GM12875 (cell line): ENCODE results near the gene TRPV6.
A peak's percentile ranks its signal among the peaks of the same experiment; 100 is the strongest.

Experiments
- H3K4me3 ChIP-seq: one replicate; pipeline ENCODE4 v1.5.1; 2011; ENCODE audit warnings: low read depth, low read length, control low read depth
- TF ChIP-seq, protein P1 (sequence below): IDR thresholded peaks from 2 replicates; pipeline ENCODE4 v1.5.1; 2011; ENCODE audit warnings: low read depth, mild to moderate bottlenecking, control low read depth, inconsistent platforms, low read length, moderate library complexity, borderline replicate concordance; ENCODE audit not compliant: insufficient read depth

The TRPV6 gene

DNA sequence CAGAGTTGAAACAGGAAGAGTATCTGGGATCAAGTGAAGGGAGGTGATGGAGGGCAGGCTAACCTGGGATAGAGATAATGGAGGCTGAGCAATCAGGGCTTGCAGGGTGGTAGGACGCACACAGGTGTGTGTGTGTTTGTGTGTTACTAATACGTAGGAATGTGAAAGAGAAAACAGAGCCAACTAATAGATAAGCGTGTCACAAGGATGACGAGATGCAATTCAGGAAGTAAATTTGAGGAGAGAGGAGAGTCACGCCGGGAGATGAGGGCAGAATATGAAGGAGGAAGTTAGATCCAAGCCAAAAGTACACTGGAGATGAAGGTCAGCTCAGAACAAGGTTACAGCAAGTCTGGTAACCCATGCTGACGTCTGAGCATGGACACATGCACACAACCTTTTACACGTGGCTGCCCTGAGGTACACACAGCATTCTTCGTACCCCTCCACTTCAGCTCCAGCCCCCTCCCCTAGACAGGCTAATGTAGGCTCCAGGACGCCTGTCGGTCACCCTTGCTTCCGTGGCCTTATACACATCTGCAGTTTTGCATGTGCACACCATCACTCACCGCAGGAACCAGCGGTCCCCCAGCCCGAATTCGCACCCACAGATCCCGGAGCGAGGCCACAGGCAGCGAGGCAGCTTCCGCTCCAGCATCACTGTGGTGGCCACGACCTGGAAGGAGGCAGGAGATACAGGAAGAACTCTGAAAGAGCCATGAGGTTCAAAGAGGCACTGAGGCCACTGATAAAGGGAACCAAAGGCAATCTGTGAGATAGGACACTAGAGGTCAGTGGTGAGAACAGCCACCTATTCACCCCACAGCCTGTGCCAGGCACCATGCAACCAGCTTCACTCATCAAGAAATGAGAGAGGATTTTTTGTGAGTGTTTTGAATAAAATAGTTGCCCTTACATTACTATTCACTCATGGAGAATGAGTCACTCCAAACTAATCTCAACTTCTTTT, 23.7 kb upstream of the TRPV6 start:
- no peak overlapping the region for H3K4me3 ChIP-seq
- TF ChIP-seq, protein P1, sequence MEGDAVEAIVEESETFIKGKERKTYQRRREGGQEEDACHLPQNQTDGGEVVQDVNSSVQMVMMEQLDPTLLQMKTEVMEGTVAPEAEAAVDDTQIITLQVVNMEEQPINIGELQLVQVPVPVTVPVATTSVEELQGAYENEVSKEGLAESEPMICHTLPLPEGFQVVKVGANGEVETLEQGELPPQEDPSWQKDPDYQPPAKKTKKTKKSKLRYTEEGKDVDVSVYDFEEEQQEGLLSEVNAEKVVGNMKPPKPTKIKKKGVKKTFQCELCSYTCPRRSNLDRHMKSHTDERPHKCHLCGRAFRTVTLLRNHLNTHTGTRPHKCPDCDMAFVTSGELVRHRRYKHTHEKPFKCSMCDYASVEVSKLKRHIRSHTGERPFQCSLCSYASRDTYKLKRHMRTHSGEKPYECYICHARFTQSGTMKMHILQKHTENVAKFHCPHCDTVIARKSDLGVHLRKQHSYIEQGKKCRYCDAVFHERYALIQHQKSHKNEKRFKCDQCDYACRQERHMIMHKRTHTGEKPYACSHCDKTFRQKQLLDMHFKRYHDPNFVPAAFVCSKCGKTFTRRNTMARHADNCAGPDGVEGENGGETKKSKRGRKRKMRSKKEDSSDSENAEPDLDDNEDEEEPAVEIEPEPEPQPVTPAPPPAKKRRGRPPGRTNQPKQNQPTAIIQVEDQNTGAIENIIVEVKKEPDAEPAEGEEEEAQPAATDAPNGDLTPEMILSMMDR = peak; percentile 56; the same call in 1 of the 2 replicates

DNA sequence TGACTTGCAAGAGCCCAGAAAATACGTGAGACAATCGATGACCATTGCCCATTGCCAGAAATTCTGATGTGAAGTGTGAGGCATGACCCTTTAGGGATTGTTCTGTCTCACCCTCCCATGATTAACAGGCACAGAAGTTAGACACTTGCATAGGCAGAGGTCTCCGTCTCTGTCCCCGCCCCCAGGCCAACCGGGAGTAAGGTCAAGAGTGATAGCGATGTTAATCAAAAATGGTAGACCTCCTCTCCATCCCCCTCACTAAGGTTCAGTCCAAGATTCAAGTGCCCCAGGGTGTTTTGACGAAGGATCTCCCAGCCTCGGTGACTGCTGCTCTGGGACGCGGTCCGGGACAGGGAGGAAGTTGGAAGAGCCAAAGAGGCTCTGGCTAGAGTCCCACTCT, 22.7 kb upstream of the TRPV6 start:
- TF ChIP-seq, protein P1 = no peak
- H3K4me3 ChIP-seq = no peak overlapping the region

DNA sequence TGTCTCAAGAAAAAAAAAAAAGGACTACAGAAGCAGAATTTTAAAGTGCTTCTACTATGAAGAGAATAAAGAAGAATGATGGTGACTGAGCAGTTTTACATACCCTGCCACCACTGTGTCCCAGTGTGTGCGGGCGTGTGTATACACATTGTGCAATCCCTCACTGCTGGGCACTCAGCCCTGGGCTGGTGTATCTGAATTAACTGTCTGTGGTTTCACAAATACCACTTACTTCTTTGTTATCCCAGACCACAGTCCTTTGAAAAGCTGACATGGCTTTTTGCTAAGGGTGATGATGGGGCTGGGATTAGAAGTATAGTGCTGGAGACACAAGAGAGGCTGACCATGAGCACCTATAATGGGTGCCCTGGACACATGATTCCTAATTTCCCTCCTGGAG, 21.1 kb upstream of the TRPV6 start:
- H3K4me3 ChIP-seq = no peak overlapping the region
- TF ChIP-seq, protein P1 = no peak

DNA sequence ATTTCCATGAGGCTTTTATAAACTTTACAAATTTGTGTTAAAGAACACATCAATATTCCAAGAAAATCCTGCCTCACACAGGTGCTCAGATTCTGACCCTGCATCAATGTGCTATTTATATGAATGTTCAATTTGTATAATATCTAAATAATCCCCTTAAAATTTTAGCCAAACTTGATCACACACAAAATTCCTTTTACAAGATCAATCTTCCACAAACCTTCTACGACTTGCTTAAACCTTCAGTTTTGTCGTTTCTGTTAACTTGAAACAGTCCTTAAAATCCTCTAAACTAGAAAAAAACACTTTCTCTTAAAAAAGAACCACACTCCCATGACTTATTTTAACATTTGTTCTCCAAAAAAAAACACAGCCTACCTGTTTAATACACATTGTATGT, 20.2 kb upstream of the TRPV6 start:
- TF ChIP-seq, protein P1 = no peak
- H3K4me3 ChIP-seq = no peak overlapping the region

DNA sequence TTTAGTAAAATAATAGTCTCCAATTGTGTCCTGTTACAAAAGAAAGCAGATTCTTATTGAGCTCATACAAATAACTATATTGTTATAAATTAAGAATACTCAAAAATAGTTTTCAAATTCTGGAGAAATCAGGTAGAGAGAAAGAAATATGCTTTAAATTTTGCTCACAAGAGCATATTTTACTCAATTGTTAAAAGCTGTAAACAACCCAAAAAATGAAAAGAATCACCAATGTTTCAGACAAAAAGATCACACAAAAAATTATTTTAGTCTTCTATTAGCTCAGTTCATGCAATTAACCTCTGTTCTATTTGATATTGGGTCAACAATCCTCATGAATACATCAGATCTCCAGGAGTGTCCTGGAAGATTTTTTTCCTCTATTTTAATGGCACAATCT, 18.6 kb upstream of the TRPV6 start:
- no peak overlapping the region for H3K4me3 ChIP-seq
- TF ChIP-seq, protein P1 = no peak

DNA sequence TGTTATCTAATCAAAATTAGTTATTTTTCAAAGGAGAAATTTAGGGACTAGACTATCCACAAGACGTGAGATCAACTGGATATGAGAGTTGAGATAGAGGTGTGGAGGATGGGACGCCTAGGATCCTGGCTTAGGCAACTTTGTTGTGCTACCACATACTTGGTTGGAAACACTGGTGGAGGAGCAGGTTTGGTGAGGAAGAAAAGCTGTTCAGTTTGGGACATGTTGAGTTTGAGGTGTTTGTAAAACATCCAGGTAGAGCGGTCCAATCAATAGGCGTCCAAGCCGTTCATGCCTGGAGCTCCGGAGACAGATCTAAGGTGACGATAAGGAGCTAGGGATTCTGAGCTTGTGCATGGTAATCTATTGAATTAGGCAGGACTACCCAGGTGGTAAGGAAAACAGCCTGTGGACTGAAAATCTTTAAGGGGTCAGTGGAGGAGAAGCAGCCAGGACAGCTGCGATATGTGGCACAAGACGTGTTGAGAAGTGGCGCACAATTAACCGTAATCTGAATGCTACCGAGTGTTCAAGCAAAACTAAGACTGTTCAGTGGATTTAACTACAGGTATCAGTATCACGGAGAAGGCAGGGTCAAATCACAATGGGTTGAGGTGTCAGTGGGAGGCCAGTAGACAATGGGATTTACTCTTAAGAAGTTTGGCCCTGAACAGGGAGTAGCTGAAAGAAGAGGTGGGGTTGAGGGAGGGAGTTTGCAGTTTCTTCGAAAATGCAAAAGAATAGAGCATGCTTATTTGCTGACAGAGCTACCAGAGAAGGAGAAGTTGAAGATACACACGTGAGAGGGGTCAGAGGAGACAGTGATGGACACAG, 16.1 kb upstream of the TRPV6 start:
- TF ChIP-seq, protein P1 = no peak
- H3K4me3 ChIP-seq = no peak overlapping the region
